WERI-Rb-1 (cell line): ENCODE results near the gene SPAG6.

Source experiments
- DNase-seq: peaks from one replicate; pipeline ENCODE4 v3.0.0-alpha.2; 2020
- H3K27ac ChIP-seq: fragments of 250-450 bp; sonication (Bioruptor Pico); 2 replicates; pipeline ENCODE4 v1.5.1; 2020; ENCODE audit warnings: mild to moderate bottlenecking, moderate library complexity
- H3K27me3 ChIP-seq: fragments of 250-450 bp; sonication (Bioruptor Pico); 2 replicates; pipeline ENCODE4 v1.5.1; 2021; ENCODE audit warnings: mild to moderate bottlenecking, low read depth, moderate library complexity; ENCODE audit not compliant: insufficient read depth, severe bottlenecking
- H3K36me3 ChIP-seq: fragments of 250-450 bp; sonication (Bioruptor Pico); 2 replicates; pipeline ENCODE4 v1.5.1; 2020; ENCODE audit warnings: mild to moderate bottlenecking, moderate library complexity
- H3K4me3 ChIP-seq: 2 replicates; pipeline ENCODE4 v1.5.1; 2011; ENCODE audit warnings: low read depth, mild to moderate bottlenecking, control low read depth, low read length
- H3K9me3 ChIP-seq: fragments of 250-450 bp; sonication (Bioruptor Pico); 2 replicates; pipeline ENCODE4 v1.5.1; 2021; ENCODE audit warnings: mild to moderate bottlenecking, moderate library complexity; ENCODE audit not compliant: severe bottlenecking
- CTCF ChIP-seq: IDR thresholded peaks from 2 replicates; pipeline ENCODE4 v1.5.1; 2011; ENCODE audit warnings: low read depth, mild to moderate bottlenecking, control low read depth, inconsistent platforms, low read length

Gene SPAG6

GRCh38 chr10:22320591-22321155 is 24.6 kb upstream of the SPAG6 start, which contains the start of gene BMI1:
Gene BMI1 (plus strand): TSS chr10:22321099. CDS start chr10:22326450, 5,351 bp downstream.
- no peaks in the 10 kb centered on the region for H3K36me3 ChIP-seq
- TF ChIP-seq CTCF: no peak
- peak; percentile 72 for DNase-seq
- H3K27ac ChIP-seq: peak within 1 kb of the TSS; percentile 91
- no peaks in the 10 kb centered on the region for H3K9me3 ChIP-seq
- H3K27me3 ChIP-seq: no peaks in the 10 kb centered on the region
- H3K4me3 ChIP-seq: peak within 1 kb of the TSS; percentile 80

DNA sequence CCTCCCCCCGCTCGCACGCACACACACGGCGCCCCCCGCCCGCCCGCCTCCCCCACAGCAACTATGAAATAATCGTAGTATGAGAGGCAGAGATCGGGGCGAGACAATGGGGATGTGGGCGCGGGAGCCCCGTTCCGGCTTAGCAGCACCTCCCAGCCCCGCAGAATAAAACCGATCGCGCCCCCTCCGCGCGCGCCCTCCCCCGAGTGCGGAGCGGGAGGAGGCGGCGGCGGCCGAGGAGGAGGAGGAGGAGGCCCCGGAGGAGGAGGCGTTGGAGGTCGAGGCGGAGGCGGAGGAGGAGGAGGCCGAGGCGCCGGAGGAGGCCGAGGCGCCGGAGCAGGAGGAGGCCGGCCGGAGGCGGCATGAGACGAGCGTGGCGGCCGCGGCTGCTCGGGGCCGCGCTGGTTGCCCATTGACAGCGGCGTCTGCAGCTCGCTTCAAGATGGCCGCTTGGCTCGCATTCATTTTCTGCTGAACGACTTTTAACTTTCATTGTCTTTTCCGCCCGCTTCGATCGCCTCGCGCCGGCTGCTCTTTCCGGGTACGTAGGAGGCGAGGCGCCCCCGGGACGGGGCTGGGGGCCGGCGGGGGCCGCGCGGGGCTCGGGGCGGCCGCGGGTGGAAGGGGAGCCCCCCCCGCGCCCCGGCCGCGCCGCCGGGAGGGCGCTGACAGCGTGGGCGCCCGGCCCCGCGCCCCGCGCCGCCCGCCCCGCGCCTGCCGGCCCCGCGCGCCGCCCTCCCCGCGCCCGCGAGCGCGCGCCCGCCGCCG is 24.0 kb upstream of the SPAG6 start:
- peak overlapping the region; percentile 73 for H3K4me3 ChIP-seq
- peak overlapping the region; percentile 91 for H3K27ac ChIP-seq
- no peaks in the 10 kb centered on the region for H3K27me3 ChIP-seq
- H3K36me3 ChIP-seq: no peaks in the 10 kb centered on the region; the same call in none of the 2 replicates
- no peak for TF ChIP-seq CTCF
- no peaks in the 10 kb centered on the region for H3K9me3 ChIP-seq
- peak; percentile 44 for DNase-seq

GRCh38 chr10:22321924-22322640 is 23.2 kb upstream of the SPAG6 start:
- peak overlapping the region; percentile 80 for H3K4me3 ChIP-seq
- H3K27ac ChIP-seq: no peak overlapping the region
- H3K27me3 ChIP-seq: no peaks in the 10 kb centered on the region

DNA sequence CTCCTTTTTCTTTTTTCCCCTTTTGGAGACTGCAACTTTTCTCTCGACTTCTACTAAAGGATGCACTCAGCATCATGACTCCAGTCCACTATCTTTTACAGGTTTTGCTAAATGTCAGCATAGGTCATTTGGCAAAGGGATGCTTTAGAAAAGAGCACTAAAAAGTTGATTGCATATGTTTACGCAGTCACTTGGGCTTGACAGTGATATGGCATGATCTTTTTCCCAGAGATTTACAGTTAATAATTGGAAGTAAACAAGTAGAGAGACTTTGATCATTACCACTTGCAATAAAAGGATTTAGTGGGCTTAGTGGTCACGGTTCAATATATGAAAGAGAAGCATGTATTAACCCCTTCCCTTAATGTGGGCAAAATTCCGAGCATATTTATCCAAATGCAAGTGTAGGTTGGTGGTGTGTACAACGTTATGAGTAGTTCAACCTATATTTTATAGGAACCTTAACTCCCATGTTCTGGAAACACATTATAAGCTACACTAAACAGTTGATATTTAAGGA is 22.6 kb upstream of the SPAG6 start:
- TF ChIP-seq CTCF: no peak
- H3K36me3 ChIP-seq: peaks cover 8% of the 10 kb centered on the region
- H3K9me3 ChIP-seq: no peaks in the 10 kb centered on the region
- no peaks in the 10 kb centered on the region for H3K27me3 ChIP-seq
- no peak for DNase-seq
- peak overlapping the region; percentile 80 for H3K4me3 ChIP-seq
- H3K27ac ChIP-seq: no peak overlapping the region

More at GRCh38 chr10:22321924-22322640, 23.2 kb upstream of the SPAG6 start:
- DNase-seq: no peak
- H3K36me3 ChIP-seq: peaks cover 7% of the 10 kb centered on the region
- TF ChIP-seq CTCF: no peak
- no peaks in the 10 kb centered on the region for H3K9me3 ChIP-seq

DNA sequence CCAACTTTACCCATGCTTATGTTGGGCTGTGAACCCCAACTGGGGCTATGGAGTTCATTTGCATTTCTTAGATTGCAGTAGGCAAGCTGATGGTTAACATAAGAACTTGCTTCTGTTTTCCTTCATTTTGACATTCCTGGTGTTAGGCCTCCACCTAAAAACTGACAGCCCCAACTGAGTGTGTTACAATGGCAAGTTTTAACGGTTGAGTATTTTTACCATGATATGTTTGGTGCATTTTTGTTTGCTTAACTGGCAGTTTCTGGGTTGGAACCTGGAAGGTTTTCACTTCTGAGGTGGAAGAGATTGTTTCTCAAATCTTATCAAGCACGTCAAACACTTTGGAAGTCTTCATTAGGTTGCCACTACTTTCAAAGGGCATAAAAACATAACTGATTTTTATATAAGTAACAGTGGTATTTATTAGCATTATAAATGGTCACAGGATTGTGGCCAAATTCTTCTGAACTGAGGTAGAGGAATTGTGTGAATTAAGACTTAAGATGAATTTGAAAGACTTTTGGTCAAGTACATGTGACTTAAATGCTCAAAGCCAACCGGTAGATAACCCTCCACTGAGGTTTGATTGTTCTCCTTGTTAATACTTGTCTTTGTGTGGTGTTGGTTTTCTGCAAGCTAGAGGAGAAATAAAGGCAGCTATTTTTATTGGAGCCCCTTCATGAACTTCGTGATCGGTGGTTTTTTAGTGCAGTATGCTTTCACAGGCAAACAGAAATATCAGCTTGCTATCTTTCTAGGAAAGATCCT is 21.6 kb upstream of the SPAG6 start:
- Histone ChIP-seq H3K36me3 (peaks cover 8% of the 10 kb centered on the region), H3K4me3 (no peak overlapping the region), H3K9me3 (no peaks in the 10 kb centered on the region), H3K27ac (no peak overlapping the region), H3K27me3 (no peaks in the 10 kb centered on the region)
- no peak for TF ChIP-seq CTCF
- DNase-seq: no peak
